ENCODE results near the gene CDK14.

- TF ChIP-seq POLR2A (IDR thresholded peaks at IDR 0.05) (no peak), CTCF (IDR thresholded peaks at IDR 0.05) (no peak)
Measured at GRCh38 chr7:90850471-90850870, 254.3 kb downstream of the CDK14 start.
